Fibroblast of the aortic adventitia (primary cell): Measurements from ENCODE around the gene GPR87. TPM values are rescaled to one million over a fixed set of nuclear protein-coding genes. Genes with fewer than 3 reads are reported as not detected.

Experiments
- DNase-seq: peaks from one replicate; pipeline ENCODE4 v3.0.0-alpha.2; 2010; ENCODE audit warnings: low read depth
- H3K4me3 ChIP-seq: 2 replicates; pipeline ENCODE4 v1.5.1; 2011; ENCODE audit warnings: low read depth, mild to moderate bottlenecking, control low read depth, low read length, moderate library complexity
- total RNA-seq: library from RNA; depleted of rRNA; stranded (reverse); fragments of >200 nt; gene quantifications from 2 replicates; pipeline ENCODE4 v1.2.3, GENCODE V29; 2012; ENCODE audit warnings: low replicate concordance
- TF ChIP-seq, protein P1 (sequence below): IDR thresholded peaks from 2 replicates; pipeline ENCODE4 v1.5.1; 2011; ENCODE audit warnings: mild to moderate bottlenecking, low read length, control low read depth, inconsistent platforms; ENCODE audit not compliant: insufficient read depth

GPR87 gene
- total RNA-seq, 1 donor = 0.18 TPM

DNA sequence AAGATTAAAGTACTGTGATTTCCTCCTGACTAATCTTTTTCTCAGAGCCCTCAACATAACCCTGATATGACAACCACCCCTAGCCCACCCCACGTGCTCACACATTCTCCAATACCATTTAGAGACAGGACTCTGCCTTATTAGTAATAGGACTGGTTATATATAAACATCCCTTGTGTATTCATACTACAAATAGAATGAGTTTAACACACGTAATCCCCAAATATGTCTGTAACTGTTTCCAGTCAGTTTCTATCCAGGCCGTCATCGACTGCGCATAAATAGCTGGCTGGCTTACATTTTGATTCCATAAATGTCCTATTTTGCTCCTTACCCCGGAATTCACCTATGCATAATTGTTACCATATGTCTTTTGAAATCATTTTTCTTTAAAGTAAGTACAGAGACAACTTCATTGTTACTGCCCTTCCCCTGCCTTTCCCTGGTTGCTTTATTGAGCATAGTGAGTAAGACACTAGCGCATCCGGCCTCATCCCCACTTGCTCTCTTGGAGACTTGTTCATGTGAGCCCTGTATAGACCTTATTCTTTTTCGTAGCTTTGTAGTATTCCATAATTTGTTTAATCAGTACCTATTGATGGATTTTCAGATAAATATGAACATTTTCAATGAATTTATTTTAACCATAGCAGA is 34.8 kb downstream of the GPR87 start:
- H3K4me3 ChIP-seq = no peak overlapping the region
- DNase-seq = peak; percentile 59
- TF ChIP-seq, protein P1, sequence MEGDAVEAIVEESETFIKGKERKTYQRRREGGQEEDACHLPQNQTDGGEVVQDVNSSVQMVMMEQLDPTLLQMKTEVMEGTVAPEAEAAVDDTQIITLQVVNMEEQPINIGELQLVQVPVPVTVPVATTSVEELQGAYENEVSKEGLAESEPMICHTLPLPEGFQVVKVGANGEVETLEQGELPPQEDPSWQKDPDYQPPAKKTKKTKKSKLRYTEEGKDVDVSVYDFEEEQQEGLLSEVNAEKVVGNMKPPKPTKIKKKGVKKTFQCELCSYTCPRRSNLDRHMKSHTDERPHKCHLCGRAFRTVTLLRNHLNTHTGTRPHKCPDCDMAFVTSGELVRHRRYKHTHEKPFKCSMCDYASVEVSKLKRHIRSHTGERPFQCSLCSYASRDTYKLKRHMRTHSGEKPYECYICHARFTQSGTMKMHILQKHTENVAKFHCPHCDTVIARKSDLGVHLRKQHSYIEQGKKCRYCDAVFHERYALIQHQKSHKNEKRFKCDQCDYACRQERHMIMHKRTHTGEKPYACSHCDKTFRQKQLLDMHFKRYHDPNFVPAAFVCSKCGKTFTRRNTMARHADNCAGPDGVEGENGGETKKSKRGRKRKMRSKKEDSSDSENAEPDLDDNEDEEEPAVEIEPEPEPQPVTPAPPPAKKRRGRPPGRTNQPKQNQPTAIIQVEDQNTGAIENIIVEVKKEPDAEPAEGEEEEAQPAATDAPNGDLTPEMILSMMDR = no peak

DNA sequence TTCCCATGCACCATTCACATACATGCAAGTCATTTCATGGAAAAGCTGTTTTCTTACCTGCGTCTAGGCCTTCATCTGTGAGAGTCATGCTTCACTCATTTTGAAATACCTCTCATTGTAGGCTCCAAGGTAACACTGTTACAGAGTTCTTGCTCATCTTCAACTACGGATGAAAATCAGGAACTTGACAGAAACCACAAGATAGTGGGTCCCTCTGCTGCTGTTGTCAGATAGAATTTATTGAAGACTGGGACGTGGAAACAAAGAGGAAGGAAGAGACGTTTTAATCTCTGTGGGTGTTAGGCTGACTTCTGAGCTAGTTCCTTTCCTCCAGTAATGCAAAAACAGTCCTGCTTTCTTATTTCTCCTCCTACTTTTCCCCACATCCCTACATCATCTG is 38.4 kb downstream of the GPR87 start, which contains the start of gene P2RY14:
Gene P2RY14 (minus strand): TSS at position 313 of the 400 bp plus-strand sequence. CDS start 64,226 bp downstream, outside the sequence.
- no peak within 1 kb of the TSS for H3K4me3 ChIP-seq
- no peak for DNase-seq
- TF ChIP-seq, protein P1 = no peak

GRCh38 chr3:151276687-151277042 is 40.0 kb downstream of the GPR87 start:
- TF ChIP-seq, protein P1 = no peak
- DNase-seq = no peak
- no peak overlapping the region for H3K4me3 ChIP-seq

DNA sequence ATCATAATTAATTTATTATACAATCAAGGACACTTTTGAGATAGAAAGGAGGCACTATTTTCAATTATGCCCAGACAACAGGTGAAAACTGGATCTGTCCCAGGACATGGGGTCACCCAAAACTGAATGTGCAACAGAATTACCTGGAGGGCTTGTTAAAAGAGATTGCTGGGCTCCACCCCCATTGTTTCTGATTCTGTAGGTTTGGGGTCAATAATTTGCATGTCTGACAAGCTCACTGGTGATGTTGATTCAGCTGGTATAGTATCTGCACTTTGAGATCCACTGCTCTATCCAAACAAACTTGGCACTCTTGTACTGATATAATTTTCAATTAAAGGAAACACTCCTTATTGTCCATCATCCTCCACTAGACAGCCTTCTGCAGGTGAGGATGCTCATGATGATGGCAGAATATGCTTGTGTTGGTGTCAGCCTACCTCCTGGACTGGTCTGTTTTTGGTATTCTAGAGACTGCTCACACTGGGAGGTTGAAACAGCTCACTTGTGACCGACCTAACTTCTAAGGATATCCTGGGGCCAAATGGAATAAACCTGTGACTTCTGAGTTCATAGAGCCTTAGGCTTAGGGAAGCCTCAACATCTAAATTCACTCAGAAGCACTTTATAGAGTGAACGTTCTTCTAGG is 40.5 kb downstream of the GPR87 start:
- TF ChIP-seq, protein P1 = no peak
- H3K4me3 ChIP-seq = no peak overlapping the region
- DNase-seq = no peak

GRCh38 chr3:151275091-151275490 is 41.5 kb downstream of the GPR87 start:
- TF ChIP-seq, protein P1 = no peak
- DNase-seq = no peak
- no peak overlapping the region for H3K4me3 ChIP-seq

GRCh38 chr3:151269631-151270030 is 47.0 kb downstream of the GPR87 start:
- no peak for DNase-seq
- TF ChIP-seq, protein P1 = no peak
- H3K4me3 ChIP-seq = no peak overlapping the region
